ENCODE results near the gene ATP2C2. TPM values are rescaled to one million over a fixed set of nuclear protein-coding genes. Genes with fewer than 3 reads are reported as not detected.

The ATP2C2 gene
- total RNA-seq, 1 donor from 2014 or later, result 32.1 TPM

DNA sequence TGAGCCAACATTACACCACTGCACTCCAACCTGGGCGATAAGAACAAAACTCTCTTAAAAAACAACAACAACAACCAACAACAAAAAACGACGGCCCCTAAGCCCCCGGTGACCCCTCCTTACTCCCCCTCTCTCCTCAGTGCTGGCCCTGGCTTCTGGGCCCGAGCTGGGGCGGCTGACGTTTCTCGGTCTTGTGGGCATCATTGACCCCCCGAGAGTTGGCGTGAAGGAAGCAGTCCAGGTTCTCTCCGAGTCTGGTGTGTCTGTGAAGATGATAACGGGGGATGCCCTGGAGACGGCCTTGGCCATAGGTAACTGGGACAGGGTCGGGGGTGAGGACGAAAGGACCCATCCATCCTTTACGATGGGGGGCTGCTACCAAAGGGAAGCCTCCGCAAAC lies 83.4 kb downstream of the ATP2C2 start:
- peaks cover 4% of the 10 kb centered on the region for H3K36me3 ChIP-seq (ENCODE audit: control insufficient read depth, insufficient read depth, low read length)
- DNase-seq (ENCODE audit: low read depth) (no peak), FAIRE-seq (no peak)

DNA sequence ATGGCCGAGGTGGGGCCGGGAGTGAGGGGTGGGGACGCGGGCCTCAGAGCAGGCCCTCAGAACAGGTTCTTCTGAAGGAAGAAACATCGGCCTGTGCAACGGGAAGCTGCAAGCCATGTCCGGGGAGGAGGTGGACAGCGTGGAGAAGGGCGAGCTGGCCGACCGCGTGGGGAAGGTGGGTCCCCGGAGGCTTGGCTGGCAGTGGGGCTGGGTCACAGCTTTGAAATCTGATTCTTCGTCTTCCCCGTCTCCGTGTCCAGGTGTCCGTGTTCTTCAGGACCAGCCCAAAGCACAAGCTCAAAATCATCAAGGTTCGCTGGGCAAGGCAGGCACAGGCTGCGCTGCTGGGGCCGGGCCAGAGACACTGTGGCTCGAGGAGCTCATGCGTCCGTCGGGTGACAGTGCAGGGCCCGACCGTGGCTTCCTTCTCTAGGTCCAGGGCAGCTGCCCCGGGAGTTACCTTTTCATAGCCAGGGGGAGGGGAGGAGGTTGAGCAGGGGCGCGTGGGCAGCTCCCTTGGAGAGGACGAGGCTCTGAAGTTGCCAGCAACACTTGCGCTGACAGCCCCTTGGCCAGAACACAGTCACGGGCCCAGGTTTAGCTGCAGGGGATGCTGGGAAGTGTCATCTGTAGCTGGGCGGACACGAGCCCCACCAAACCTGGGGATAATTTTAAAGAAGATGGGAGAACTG lies 84.9 kb downstream of the ATP2C2 start:
- H3K36me3 ChIP-seq (ENCODE audit: control insufficient read depth, insufficient read depth, low read length), result peaks cover 4% of the 10 kb centered on the region
- H3K4me3 ChIP-seq (ENCODE audit: low read depth, low read length), result no peak overlapping the region
- DNase-seq (ENCODE audit: low read depth) (no peak), FAIRE-seq (no peak)
- H3K27me3 ChIP-seq (ENCODE audit: control insufficient read depth, insufficient read depth, low read length), result no peaks in the 10 kb centered on the region
- TF ChIP-seq, protein P1, sequence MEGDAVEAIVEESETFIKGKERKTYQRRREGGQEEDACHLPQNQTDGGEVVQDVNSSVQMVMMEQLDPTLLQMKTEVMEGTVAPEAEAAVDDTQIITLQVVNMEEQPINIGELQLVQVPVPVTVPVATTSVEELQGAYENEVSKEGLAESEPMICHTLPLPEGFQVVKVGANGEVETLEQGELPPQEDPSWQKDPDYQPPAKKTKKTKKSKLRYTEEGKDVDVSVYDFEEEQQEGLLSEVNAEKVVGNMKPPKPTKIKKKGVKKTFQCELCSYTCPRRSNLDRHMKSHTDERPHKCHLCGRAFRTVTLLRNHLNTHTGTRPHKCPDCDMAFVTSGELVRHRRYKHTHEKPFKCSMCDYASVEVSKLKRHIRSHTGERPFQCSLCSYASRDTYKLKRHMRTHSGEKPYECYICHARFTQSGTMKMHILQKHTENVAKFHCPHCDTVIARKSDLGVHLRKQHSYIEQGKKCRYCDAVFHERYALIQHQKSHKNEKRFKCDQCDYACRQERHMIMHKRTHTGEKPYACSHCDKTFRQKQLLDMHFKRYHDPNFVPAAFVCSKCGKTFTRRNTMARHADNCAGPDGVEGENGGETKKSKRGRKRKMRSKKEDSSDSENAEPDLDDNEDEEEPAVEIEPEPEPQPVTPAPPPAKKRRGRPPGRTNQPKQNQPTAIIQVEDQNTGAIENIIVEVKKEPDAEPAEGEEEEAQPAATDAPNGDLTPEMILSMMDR (IDR thresholded peaks at IDR 0.05; ENCODE audit: insufficient read depth, low read length, severe bottlenecking), result no peak

More for the DNA sequence above, 83.4 kb downstream of the ATP2C2 start:
- no peaks in the 10 kb centered on the region for H3K27me3 ChIP-seq (ENCODE audit: control insufficient read depth, insufficient read depth, low read length)
- no peak overlapping the region for H3K4me3 ChIP-seq (ENCODE audit: low read depth, low read length)
- TF ChIP-seq, protein P1 (IDR thresholded peaks at IDR 0.05; ENCODE audit: insufficient read depth, low read length, severe bottlenecking), result no peak

DNA sequence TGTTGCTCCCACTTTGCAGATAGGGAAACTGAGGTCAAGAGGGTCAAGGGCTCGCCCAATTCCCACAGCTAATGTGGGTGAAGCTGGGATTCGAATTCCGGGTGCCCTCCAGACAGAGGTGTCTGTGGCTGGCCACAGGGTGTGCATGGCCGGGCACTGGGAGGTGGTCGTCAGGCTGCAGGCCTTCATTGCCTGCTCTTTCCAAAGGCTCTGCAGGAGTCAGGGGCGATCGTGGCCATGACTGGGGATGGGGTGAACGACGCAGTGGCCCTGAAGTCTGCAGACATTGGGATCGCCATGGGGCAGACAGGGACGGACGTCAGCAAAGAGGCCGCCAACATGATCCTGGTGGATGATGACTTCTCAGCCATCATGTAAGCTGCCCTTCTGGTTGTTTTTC lies 86.3 kb downstream of the ATP2C2 start:
- Histone ChIP-seq H3K36me3 (ENCODE audit: control insufficient read depth, insufficient read depth, low read length) (no peaks in the 10 kb centered on the region), H3K27me3 (ENCODE audit: control insufficient read depth, insufficient read depth, low read length) (no peaks in the 10 kb centered on the region), H3K4me3 (ENCODE audit: low read depth, low read length) (no peak overlapping the region)
- DNase-seq (ENCODE audit: low read depth) (no peak), FAIRE-seq (no peak)
- TF ChIP-seq, protein P1 (IDR thresholded peaks at IDR 0.05; ENCODE audit: insufficient read depth, low read length, severe bottlenecking), result no peak

DNA sequence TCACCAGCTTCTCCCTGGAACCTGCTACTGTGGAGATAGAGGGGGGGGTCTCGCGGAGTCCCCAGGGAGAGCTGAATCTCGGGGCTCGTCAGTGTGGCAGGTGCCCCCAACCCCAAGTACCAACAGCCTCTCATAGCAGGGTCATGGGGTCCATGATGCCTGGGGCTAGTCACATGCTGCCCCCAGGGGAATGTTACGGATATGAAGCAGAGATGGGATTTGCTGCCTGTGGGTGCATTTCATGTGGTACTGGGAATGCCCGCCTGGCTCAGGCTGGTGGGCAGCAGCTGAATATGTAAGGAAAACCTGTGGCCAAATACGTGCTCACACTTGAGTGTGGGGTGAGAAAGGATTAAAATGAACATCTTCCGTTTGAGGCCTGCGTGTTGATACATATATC lies 86.7 kb downstream of the ATP2C2 start:
- peaks cover under 1% of the 10 kb centered on the region for H3K36me3 ChIP-seq (ENCODE audit: control insufficient read depth, insufficient read depth, low read length)
- no peak overlapping the region for H3K4me3 ChIP-seq (ENCODE audit: low read depth, low read length)
- FAIRE-seq (no peak), DNase-seq (ENCODE audit: low read depth) (no peak)
- H3K27me3 ChIP-seq (ENCODE audit: control insufficient read depth, insufficient read depth, low read length), result no peaks in the 10 kb centered on the region
- TF ChIP-seq, protein P1 (IDR thresholded peaks at IDR 0.05; ENCODE audit: insufficient read depth, low read length, severe bottlenecking), result no peak

DNA sequence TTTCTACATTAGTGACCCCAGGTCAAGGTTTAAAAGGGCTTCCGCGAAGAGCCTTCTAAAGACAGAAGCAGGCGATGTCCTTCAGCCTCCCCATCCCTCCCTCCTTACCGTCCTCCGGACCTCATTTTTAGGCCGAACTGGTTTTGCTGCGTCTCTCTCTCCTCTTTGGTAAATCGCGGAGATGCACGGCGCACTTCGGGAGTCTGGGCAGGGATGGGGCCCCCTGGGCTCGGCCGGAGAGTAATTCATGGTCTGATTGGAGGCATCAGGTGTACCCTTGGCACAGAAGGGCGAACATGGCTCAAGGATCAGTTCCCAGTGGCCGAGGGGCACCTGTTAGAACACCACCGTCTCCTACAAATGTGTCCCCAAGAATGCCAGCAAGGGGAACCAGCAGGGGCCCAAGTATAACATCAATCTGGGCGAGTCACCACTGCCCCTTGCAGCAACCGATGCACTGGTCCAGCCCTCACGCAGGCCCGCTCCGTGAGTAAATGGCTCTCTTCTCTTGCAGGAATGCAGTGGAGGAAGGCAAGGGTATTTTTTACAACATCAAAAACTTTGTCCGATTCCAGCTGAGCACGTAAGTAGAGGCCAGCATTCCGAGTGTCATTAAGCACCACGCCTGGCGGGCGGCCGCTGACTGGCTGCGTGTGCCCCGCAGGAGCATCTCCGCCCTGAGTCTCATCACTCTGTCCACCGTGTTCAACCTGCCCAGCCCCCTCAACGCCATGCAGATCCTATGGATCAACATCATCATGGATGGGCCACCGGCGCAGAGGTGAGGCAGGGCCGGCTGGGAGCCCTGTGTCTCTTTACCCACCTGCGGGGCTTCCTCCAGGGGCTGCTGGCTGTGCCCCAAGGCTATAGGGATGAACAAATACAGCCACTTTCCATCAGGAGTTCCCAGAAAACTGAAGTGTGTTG lies 90.5 kb downstream of the ATP2C2 start:
- H3K4me3 ChIP-seq (ENCODE audit: low read depth, low read length), result no peak overlapping the region
- H3K36me3 ChIP-seq (ENCODE audit: control insufficient read depth, insufficient read depth, low read length), result peaks cover 14% of the 10 kb centered on the region
- TF ChIP-seq, protein P1 (IDR thresholded peaks at IDR 0.05; ENCODE audit: insufficient read depth, low read length, severe bottlenecking), result no peak
- DNase-seq (ENCODE audit: low read depth), result no peak
- no peaks in the 10 kb centered on the region for H3K27me3 ChIP-seq (ENCODE audit: control insufficient read depth, insufficient read depth, low read length)
- FAIRE-seq, result no peak
